Measurements from ENCODE around the gene ZSCAN5A. TPM values are rescaled to one million over a fixed set of nuclear protein-coding genes. Genes with fewer than 3 reads are reported as not detected.

The ZSCAN5A gene
- total and polyA plus RNA-seq, 2 of the 13 experiments (the other 11 are each of a cell fraction or from before 2014, with no cell fraction given): 9.5 to 17.8 TPM

GRCh38 chr19:56316728-56317127 is 2.1 kb upstream of the ZSCAN5A start (continued):
- TF ChIP-seq ZXDC (CRISPR knock-in tag; IDR thresholded peaks at IDR 0.05) (no peak), PATZ1 (CRISPR knock-in tag; IDR thresholded peaks at IDR 0.05) (no peak), ATRX (CRISPR knock-in tag; IDR thresholded peaks at IDR 0.05; ENCODE audit: borderline replicate concordance) (no peak), ZNF687 (CRISPR knock-in tag; IDR thresholded peaks at IDR 0.05) (peak; percentile 35; the same call in 1 of the 2 replicates), ZNF468 (CRISPR knock-in tag; IDR thresholded peaks at IDR 0.05) (no peak), POLR2AphosphoS2 (IDR thresholded peaks at IDR 0.05; ENCODE audit: low read depth, low read length) (no peak), SMAD9 (CRISPR knock-in tag; IDR thresholded peaks at IDR 0.05) (no peak), PRDM15 (CRISPR knock-in tag; IDR thresholded peaks at IDR 0.05) (no peak), STAT5B (CRISPR knock-in tag; IDR thresholded peaks at IDR 0.05) (no peak), ZNF432 (CRISPR knock-in tag; IDR thresholded peaks at IDR 0.05; ENCODE audit: borderline replicate concordance) (no peak), ATF7 (IDR thresholded peaks at IDR 0.05) (no peak), ATF7 (CRISPR knock-in tag; IDR thresholded peaks at IDR 0.05) (no peak), ZNF776 (CRISPR knock-in tag; IDR thresholded peaks at IDR 0.05) (no peak), NFYB (CRISPR knock-in tag; IDR thresholded peaks at IDR 0.05) (no peak), NFYC (CRISPR knock-in tag; IDR thresholded peaks at IDR 0.05) (no peak), HMGA1 (CRISPR knock-in tag; conservative IDR thresholded peaks at IDR 0.05) (no peak), ZNF768 (CRISPR knock-in tag; IDR thresholded peaks at IDR 0.05) (no peak), HHEX (CRISPR knock-in tag; IDR thresholded peaks at IDR 0.05) (no peak), ZNF296 (CRISPR knock-in tag; conservative IDR thresholded peaks at IDR 0.05) (no peak), KLF16 (CRISPR knock-in tag; IDR thresholded peaks at IDR 0.05) (0 out of 4 replicates have a peak, but pooled peaks of 1 of the 2 experiments have one; percentile 12)

All from HepG2 (cell line).